Kidney (tissue), 14 donors: ENCODE results near the gene CTSA. TPM values are rescaled to one million over a fixed set of nuclear protein-coding genes. Genes with fewer than 3 reads are reported as not detected.

Source experiments
- DNase-seq, 5 donors: peaks; one replicate each; pipeline ENCODE4 v3.0.0-alpha.2; 2013 to 2020
- FAIRE-seq: peaks from 2 replicates; lab custom pipeline; 2012; peaks lifted over from hg19 to GRCh38; lab: Jason Lieb, UNC
- H3K27ac ChIP-seq, 2 donors: one replicate each; pipeline ENCODE4 v1.7.0; 2013; ENCODE audit warnings: low read depth in 2 of 2, low read length in 2 of 2, inconsistent platforms in 1 of 2
- H3K27me3 ChIP-seq: one replicate; pipeline ENCODE4 v1.7.1; 2013; ENCODE audit warnings: low read length, inconsistent platforms; ENCODE audit not compliant: control insufficient read depth, insufficient read depth
- H3K36me3 ChIP-seq, 3 donors: one replicate each; pipeline versions ENCODE4 v1.7.0 to v1.7.1; 2013; ENCODE audit warnings: low read length in 3 of 3, control low read depth in 1 of 3, inconsistent platforms in 1 of 3; ENCODE audit not compliant: insufficient read depth in 3 of 3, control insufficient read depth in 2 of 3
- H3K4me1 ChIP-seq, 3 donors: one replicate each; pipeline versions ENCODE4 v1.7.0 to v1.7.1; 2013; ENCODE audit warnings: low read length in 3 of 3, inconsistent platforms in 1 of 3, low read depth in 1 of 3; ENCODE audit not compliant: control insufficient read depth in 2 of 3, insufficient read depth in 2 of 3
- H3K4me3 ChIP-seq, 3 donors: one replicate each; pipeline versions ENCODE4 v1.7.0 to v1.8.1; 2013; ENCODE audit warnings: low read length in 3 of 3, control low read depth in 1 of 3, inconsistent platforms in 1 of 3
- H3K9ac ChIP-seq, 3 donors: one replicate each; pipeline versions ENCODE4 v1.7.0 to v1.7.1; 2013; ENCODE audit warnings: low read length in 3 of 3, control low read depth in 1 of 3, inconsistent platforms in 1 of 3
- H3K9me3 ChIP-seq, 3 donors: one replicate each; pipeline versions ENCODE4 v1.7.0 to v1.7.1; 2013; ENCODE audit warnings: low read length in 3 of 3, control low read depth in 1 of 3, inconsistent platforms in 1 of 3; ENCODE audit not compliant: control insufficient read depth in 2 of 3, insufficient read depth in 1 of 3
- CTCF ChIP-seq: IDR thresholded peaks from 3 replicates; pipeline ENCODE4 v1.5.1; 2012; ENCODE audit warnings: mild to moderate bottlenecking, moderate library complexity, borderline replicate concordance; ENCODE audit not compliant: insufficient read depth; ENCODE audit errors: extremely low read depth
- intact Hi-C: fragments of 100-400 bp; cut with DNase I; formaldehyde crosslinking; loops from one replicate; pipeline ENCODE4 v1.11.1; 2022
- polyA plus RNA-seq: library from polyadenylated mRNA; stranded (reverse); fragments of 350-450 nt; fragmentation: Illumina TruSeq; extraction: RNeasy Lipid Tissue Mini Kit (QIAGEN cat#74804); gene quantifications from one replicate; pipeline ENCODE4 v1.2.3, GENCODE V29; 2014; ENCODE audit warnings: low read depth, low replicate concordance; ENCODE audit not compliant: insufficient read depth
- total RNA-seq: library from RNA; stranded (reverse); fragmentation: NEBNext Ultra II Directional; extraction: Animal tissue kit (Norgen Biotek cat#: 25700); gene quantifications from one replicate; pipeline ENCODE4 v1.2.1, GENCODE V29; 2021
- donor health status: control.
- donor health status: control.
- donor health status: control.
- donor health status: control.
- donor health status: control.
- donor health status: DM: yes; HTN: yes; CAD: no.
- donor health status: Normal renal cell carcinoma (clear cell type).

Gene CTSA
- total and polyA plus RNA-seq, 2 donors from 2014 or later = 180 to 408 TPM

- no peaks in the 10 kb centered on the region for H3K36me3 ChIP-seq
- peaks cover 0 to 10% (median 0%) of the 10 kb centered on the region in 3 donors for H3K4me1 ChIP-seq
- H3K27me3 ChIP-seq = no peaks in the 10 kb centered on the region
- no peak overlapping the region for H3K9ac ChIP-seq
- FAIRE-seq = no peak
- no peak overlapping the region for H3K27ac ChIP-seq
- H3K9me3 ChIP-seq = no peaks in the 10 kb centered on the region
- no peak for TF ChIP-seq CTCF
- H3K4me3 ChIP-seq = no peak overlapping the region
- DNase-seq = no peak
- intact Hi-C loops = no loop called here
Measured at GRCh38 chr20:45913116-45913515, 22.0 kb downstream of the CTSA start.

- intact Hi-C loops = no loop called here
- Histone ChIP-seq H3K4me1 (peaks cover 0 to 15% (median 6%) of the 10 kb centered on the region in 3 donors), H3K9ac (no peak overlapping the region), H3K36me3 (no peaks in the 10 kb centered on the region), H3K4me3 (no peak overlapping the region), H3K9me3 (no peaks in the 10 kb centered on the region), H3K27ac (peak overlapping the region; percentile 51 to 86), H3K27me3 (no peaks in the 10 kb centered on the region)
- no peak for TF ChIP-seq CTCF
- DNase-seq (peak in 1 of 5 donors; percentile 65), FAIRE-seq (no peak)
Measured at GRCh38 chr20:45917790-45918141, 26.6 kb downstream of the CTSA start.

- Histone ChIP-seq H3K36me3 (no peaks in the 10 kb centered on the region), H3K4me1 (peaks cover 0 to 15% (median 6%) of the 10 kb centered on the region in 3 donors), H3K27me3 (no peaks in the 10 kb centered on the region), H3K9me3 (no peaks in the 10 kb centered on the region), H3K9ac (no peak overlapping the region), H3K27ac (peak overlapping the region; percentile 51 to 86), H3K4me3 (no peak overlapping the region)
- no peak for TF ChIP-seq CTCF
- intact Hi-C loops = no loop called here
- no peak for FAIRE-seq
- DNase-seq = peak in 2 of 5 donors; percentile 16 to 84
Measured at GRCh38 chr20:45918182-45918737, 27.1 kb downstream of the CTSA start.
